Bronchus fibroblast of lung (primary cell): Measurements from ENCODE around the gene LRP2. TPM values are rescaled to one million over a fixed set of nuclear protein-coding genes. Genes with fewer than 3 reads are reported as not detected.

ENCODE experiments used
- total RNA-seq: library from RNA; depleted of rRNA; stranded (reverse); fragments of >200 nt; gene quantifications from 2 replicates; pipeline ENCODE4 v1.2.3, GENCODE V29; 2015

The LRP2 gene
- total RNA-seq, result not detected in 2 replicates

GRCh38 chr2:169362118-169362893 lies at the start of gene LRP2:
Gene LRP2, minus strand, starts transcription at chr2:169362534. Its CDS starts 135 bp downstream, at chr2:169362399.

Other genes starting within 250 kb of the LRP2 start
- gene BBS5, start 117.0 kb upstream of the LRP2 start, total RNA-seq, result 4.4 and 4.6 TPM in 2 replicates
- 0.30 and 0.34 TPM in 2 replicates for gene KLHL41, start 147.2 kb upstream of the LRP2 start, total RNA-seq
- gene FASTKD1, start 211.3 kb upstream of the LRP2 start, total RNA-seq, result 10.3 and 13.4 TPM in 2 replicates
- gene PPIG, start 221.8 kb upstream of the LRP2 start, total RNA-seq, result 11.6 and 12.9 TPM in 2 replicates